LNCAP (cell line): ENCODE results near the gene CDK2AP2.

ENCODE experiments used
- TF ChIP-seq, protein P1 (sequence below): fragments of 450-650 bp; IDR thresholded peaks from 2 replicates; pipeline ENCODE4 v1.5.1; 2017; ENCODE audit warnings: mild to moderate bottlenecking

The CDK2AP2 gene

DNA sequence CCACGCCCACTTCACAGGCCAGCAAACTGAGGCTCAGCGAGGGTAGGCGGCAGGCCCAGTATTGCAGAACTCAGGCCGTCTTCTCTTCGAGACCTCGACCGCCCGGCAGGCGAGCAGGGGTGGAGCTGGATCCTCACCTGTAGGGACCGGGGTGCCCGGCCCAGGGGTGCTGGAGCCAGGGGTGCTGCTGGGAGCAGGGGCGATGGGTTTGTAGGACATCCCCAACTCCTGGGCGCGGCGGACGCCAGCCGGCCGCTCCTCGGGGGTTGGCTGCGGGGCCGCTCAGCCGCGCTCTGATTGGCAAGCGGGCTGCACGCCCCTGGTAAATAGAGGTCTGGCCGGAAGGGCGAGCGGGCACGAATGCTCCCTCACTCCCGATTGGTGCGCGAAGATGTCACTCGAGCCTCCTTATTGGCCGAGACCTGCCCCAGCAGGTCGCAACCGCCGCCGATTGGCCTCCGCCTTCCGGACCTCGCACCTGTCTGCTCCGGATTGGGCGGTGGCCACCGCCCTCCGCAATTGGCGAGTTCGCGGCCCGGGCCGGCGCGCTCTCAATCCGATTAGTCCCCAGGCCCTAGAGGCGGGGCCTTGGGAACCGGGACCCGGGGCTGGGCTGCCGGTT, at the start of gene CDK2AP2:
Gene CDK2AP2, minus strand, starts transcription at position 299 of the 622 bp plus-strand sequence. Its CDS starts 80 bp downstream, at position 219.
- TF ChIP-seq, protein P1, sequence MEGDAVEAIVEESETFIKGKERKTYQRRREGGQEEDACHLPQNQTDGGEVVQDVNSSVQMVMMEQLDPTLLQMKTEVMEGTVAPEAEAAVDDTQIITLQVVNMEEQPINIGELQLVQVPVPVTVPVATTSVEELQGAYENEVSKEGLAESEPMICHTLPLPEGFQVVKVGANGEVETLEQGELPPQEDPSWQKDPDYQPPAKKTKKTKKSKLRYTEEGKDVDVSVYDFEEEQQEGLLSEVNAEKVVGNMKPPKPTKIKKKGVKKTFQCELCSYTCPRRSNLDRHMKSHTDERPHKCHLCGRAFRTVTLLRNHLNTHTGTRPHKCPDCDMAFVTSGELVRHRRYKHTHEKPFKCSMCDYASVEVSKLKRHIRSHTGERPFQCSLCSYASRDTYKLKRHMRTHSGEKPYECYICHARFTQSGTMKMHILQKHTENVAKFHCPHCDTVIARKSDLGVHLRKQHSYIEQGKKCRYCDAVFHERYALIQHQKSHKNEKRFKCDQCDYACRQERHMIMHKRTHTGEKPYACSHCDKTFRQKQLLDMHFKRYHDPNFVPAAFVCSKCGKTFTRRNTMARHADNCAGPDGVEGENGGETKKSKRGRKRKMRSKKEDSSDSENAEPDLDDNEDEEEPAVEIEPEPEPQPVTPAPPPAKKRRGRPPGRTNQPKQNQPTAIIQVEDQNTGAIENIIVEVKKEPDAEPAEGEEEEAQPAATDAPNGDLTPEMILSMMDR: no peak

DNA sequence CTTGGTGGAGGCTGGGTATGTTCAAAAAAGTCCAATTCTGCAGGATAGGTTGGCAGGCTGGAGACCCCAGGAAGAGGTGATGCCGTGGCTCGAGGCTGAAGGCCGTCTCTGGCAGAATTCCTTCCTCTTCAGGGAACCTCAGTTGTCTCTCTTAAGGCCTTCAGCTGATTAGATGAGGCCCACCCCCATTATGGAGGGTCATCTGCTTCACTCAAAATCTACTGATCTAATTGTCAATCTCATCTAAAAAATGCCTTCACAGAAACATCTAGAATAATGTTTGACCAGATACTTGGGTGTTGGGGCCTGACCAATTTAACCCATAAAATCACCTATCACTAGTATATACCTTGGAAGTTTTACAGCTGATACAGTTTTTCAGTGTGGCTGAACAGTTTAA, 48.3 kb upstream of the CDK2AP2 start:
- TF ChIP-seq, protein P1: no peak

DNA sequence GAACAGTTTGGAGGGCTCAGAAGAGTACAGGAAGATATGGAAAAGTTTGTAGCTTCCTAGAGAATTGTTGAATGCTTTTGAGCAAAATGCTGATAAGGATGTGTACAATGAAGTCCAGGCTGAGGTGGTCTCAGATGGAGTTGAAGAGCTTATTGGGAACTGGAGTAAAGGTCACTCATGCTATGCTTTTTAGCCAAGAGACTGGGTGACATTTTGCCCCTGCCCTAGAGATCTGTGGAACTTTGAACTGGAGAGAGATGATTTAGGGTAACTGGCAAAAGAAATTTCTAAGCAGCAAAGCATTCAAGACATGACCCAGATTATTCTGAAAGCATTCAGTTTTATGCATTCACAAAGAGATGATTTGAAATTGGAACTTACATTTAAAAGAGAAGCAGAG, 43.2 kb upstream of the CDK2AP2 start:
- TF ChIP-seq, protein P1: no peak

GRCh38 chr11:67548555-67549110, 40.7 kb upstream of the CDK2AP2 start:
- TF ChIP-seq, protein P1: no peak

DNA sequence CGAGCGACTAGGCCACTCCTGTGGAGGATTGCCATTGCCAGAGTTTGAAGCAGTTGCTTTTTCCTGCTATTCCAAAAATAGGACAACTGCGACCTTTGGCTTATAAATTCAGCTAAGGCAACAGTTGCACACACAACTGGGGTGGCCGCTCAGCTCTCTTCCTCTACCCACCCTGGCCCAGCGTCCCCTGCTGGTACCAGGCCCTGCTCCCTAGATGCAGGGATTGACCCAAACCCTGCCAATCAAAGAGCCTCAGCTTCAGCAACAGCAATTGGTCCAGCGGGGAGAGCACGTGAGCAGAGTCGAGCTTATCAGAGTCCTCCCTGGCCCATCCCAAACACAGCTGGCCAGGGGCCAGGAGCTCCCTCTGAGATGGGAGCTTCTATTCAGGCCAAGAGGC, 37.3 kb upstream of the CDK2AP2 start:
- TF ChIP-seq, protein P1: no peak

- TF ChIP-seq, protein P1: no peak
These were observed 36.8 kb upstream of the CDK2AP2 start for GRCh38 chr11:67544616-67545242.

- TF ChIP-seq, protein P1: no peak
These were observed 35.6 kb upstream of the CDK2AP2 start for GRCh38 chr11:67543585-67543984.
